Measurements from ENCODE around the gene UIMC1.
"Not testable (repeated sequence)": the region's sequence is repeated elsewhere in the genome, so short reads cannot be mapped to it uniquely, and the experiment has no call there.

UIMC1 gene

GRCh38 chr5:177006265-177006972, at the start of gene UIMC1:
UIMC1 (minus strand) TSS chr5:177006779; CDS start chr5:176982615, 24,164 bp downstream.
- DNase-seq (ENCODE audit: low read depth in 2 of 2): peak; percentile 94 to 95
- peak within 1 kb of the TSS; percentile 92 to 93 for H3K4me3 ChIP-seq (replicated peaks in 1 of 2; ENCODE audit: low read depth in 2 of 2, low read length in 2 of 2)
- TF ChIP-seq, protein P1, sequence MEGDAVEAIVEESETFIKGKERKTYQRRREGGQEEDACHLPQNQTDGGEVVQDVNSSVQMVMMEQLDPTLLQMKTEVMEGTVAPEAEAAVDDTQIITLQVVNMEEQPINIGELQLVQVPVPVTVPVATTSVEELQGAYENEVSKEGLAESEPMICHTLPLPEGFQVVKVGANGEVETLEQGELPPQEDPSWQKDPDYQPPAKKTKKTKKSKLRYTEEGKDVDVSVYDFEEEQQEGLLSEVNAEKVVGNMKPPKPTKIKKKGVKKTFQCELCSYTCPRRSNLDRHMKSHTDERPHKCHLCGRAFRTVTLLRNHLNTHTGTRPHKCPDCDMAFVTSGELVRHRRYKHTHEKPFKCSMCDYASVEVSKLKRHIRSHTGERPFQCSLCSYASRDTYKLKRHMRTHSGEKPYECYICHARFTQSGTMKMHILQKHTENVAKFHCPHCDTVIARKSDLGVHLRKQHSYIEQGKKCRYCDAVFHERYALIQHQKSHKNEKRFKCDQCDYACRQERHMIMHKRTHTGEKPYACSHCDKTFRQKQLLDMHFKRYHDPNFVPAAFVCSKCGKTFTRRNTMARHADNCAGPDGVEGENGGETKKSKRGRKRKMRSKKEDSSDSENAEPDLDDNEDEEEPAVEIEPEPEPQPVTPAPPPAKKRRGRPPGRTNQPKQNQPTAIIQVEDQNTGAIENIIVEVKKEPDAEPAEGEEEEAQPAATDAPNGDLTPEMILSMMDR (IDR thresholded peaks at IDR 0.05; ENCODE audit: low read depth, low read length): no peak

DNA sequence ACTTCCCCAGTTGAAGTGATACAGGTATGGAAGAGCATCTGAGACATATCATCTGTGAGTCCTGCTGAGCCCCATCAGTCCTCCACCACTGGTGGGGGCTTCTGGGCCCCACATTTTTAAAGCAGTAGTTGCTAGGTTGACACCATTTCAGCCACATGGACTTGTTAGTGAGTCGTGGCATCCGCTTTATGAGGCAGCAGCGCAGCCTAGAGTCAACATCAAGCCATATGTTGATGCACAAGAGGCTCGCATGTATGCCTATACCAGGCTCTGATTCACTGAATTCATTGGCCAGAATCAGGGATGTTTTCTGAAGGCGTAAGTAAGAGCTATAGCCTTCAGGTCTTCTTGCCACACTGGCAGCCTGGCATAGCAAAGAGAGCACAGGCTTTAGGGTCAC, 42.7 kb upstream of the UIMC1 start:
- H3K4me3 ChIP-seq (replicated peaks in 1 of 2; ENCODE audit: low read depth in 2 of 2, low read length in 2 of 2): no peak overlapping the region
- TF ChIP-seq, protein P1 (IDR thresholded peaks at IDR 0.05; ENCODE audit: low read depth, low read length): no peak
- no peak for DNase-seq (ENCODE audit: low read depth in 2 of 2)

GRCh38 chr5:177048531-177048930, 42.0 kb upstream of the UIMC1 start:
- not testable (repeated sequence) for DNase-seq (ENCODE audit: low read depth in 2 of 2); H3K4me3 ChIP-seq (replicated peaks in 1 of 2; ENCODE audit: low read depth in 2 of 2, low read length in 2 of 2)

DNA sequence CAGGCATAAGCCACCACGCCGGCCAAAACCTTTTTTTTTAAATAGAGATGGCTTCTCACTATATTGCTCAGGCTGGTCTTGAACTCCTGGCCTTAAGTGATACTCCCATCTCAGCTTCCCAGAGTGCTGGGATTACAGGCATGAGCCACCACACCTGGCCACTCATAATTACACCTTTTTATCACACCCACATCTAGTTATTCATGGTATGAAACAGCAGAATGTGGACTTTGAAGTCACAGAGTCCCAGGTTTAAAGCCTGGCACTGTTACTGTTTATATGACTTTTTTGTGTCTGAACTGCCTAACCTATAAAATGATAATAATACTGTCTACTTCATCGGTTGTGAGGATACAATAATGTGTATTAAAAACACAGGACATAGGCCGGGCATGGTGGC, 39.1 kb upstream of the UIMC1 start:
- no peak overlapping the region for H3K4me3 ChIP-seq (replicated peaks in 1 of 2; ENCODE audit: low read depth in 2 of 2, low read length in 2 of 2)
- DNase-seq (ENCODE audit: low read depth in 2 of 2): no peak
- TF ChIP-seq, protein P1 (IDR thresholded peaks at IDR 0.05; ENCODE audit: low read depth, low read length): no peak

- TF ChIP-seq, protein P1 (IDR thresholded peaks at IDR 0.05; ENCODE audit: low read depth, low read length): no peak
- DNase-seq (ENCODE audit: low read depth in 2 of 2): no peak
These were observed 38.1 kb upstream of the UIMC1 start for GRCh38 chr5:177044641-177045040.

DNA sequence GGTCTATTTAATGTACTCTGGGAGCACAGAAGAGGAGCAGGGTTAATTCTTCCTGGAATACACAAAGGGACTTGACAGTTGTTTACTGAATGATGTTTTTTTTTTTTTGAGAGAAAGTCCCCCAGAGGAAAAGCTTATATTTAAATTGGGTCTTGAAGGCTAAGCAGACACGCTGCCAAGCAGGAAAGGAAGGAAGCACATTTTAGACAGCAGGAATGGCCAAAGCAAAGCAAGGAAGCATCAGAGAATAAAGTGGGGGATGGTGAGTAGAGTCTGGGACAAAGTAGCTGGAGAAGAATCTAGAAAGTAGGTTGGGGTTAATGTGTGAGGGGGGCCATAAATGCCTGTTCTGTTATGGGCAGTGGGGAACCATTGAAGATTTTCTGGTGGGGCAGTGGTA, 37.4 kb upstream of the UIMC1 start:
- no peak for DNase-seq (ENCODE audit: low read depth in 2 of 2)
- H3K4me3 ChIP-seq (replicated peaks in 1 of 2; ENCODE audit: low read depth in 2 of 2, low read length in 2 of 2): no peak overlapping the region
- TF ChIP-seq, protein P1 (IDR thresholded peaks at IDR 0.05; ENCODE audit: low read depth, low read length): no peak

More at GRCh38 chr5:177044641-177045040, 38.1 kb upstream of the UIMC1 start:
- no peak overlapping the region for H3K4me3 ChIP-seq (replicated peaks in 1 of 2; ENCODE audit: low read depth in 2 of 2, low read length in 2 of 2)

DNA sequence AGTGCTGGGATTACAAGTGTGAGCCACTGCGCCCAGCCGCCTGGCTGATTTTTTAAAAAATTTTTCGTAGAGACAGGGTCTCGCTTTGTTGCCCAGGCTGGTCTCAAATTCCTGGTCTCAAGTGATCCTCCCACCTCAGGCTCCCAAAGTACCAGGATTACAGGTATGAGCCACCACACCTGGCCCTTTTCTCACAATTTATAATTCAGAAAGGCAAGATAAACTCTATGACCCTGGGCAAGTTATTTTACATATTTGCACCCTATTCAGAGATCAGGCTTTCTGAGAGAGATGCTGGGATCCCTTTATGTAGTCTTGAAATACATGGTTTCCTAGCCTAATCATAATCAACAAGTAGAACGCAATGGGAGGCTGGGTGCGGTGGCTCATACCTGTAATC, 36.5 kb upstream of the UIMC1 start:
- no peak for DNase-seq (ENCODE audit: low read depth in 2 of 2)
- TF ChIP-seq, protein P1 (IDR thresholded peaks at IDR 0.05; ENCODE audit: low read depth, low read length): no peak

More for the DNA sequence above, 36.5 kb upstream of the UIMC1 start:
- H3K4me3 ChIP-seq (replicated peaks in 1 of 2; ENCODE audit: low read depth in 2 of 2, low read length in 2 of 2): no peak overlapping the region

Data from cardiac fibroblast (primary cell).